Measurements from ENCODE around the gene S100Z.

S100Z gene

GRCh38 chr5:76943006-76943405 is 93.2 kb downstream of the S100Z start:
- TF ChIP-seq EGR1 (IDR thresholded peaks at IDR 0.05), result no peak
- no peak for TF ChIP-seq NFIC (IDR thresholded peaks at IDR 0.05)
- TF ChIP-seq RAD21 (IDR thresholded peaks at IDR 0.05; ENCODE audit: low read depth), result no peak
- TF ChIP-seq TEAD4 (IDR thresholded peaks at IDR 0.05), result no peak
- TF ChIP-seq CREB1 (IDR thresholded peaks at IDR 0.05; ENCODE audit: low read depth), result no peak
- no peak for TF ChIP-seq TAF1 (IDR thresholded peaks at IDR 0.05; ENCODE audit: low read depth)
- TF ChIP-seq ZBTB7A (IDR thresholded peaks at IDR 0.05; ENCODE audit: low read depth), result no peak
- no peak for TF ChIP-seq TCF12 (IDR thresholded peaks at IDR 0.05; ENCODE audit: low read depth)
- TF ChIP-seq YY1 (IDR thresholded peaks at IDR 0.05; ENCODE audit: low read depth), result no peak
- TF ChIP-seq MAX (IDR thresholded peaks at IDR 0.05), result no peak
- TF ChIP-seq FOXM1 (IDR thresholded peaks at IDR 0.05; ENCODE audit: borderline replicate concordance, low read depth), result no peak
- no peak for TF ChIP-seq REST (IDR thresholded peaks at IDR 0.05; ENCODE audit: low read depth)
- TF ChIP-seq USF1 (IDR thresholded peaks at IDR 0.05), result no peak
- no peak for TF ChIP-seq EP300 (IDR thresholded peaks at IDR 0.05; ENCODE audit: borderline replicate concordance)
- no peak for TF ChIP-seq CEBPB (IDR thresholded peaks at IDR 0.05)

- TF ChIP-seq TCF12 (IDR thresholded peaks at IDR 0.05; ENCODE audit: low read depth) (no peak), YY1 (IDR thresholded peaks at IDR 0.05; ENCODE audit: low read depth) (no peak), FOXM1 (IDR thresholded peaks at IDR 0.05; ENCODE audit: borderline replicate concordance, low read depth) (no peak), TEAD4 (IDR thresholded peaks at IDR 0.05) (no peak), EGR1 (IDR thresholded peaks at IDR 0.05) (no peak)
Observed at GRCh38 chr5:76944638-76945037, 94.8 kb downstream of the S100Z start.

GRCh38 chr5:76946090-76946489 is 96.3 kb downstream of the S100Z start:
- no peak for TF ChIP-seq USF1 (IDR thresholded peaks at IDR 0.05)
- TF ChIP-seq EGR1 (IDR thresholded peaks at IDR 0.05), result no peak
- TF ChIP-seq NFIC (IDR thresholded peaks at IDR 0.05), result no peak
- no peak for TF ChIP-seq MAX (IDR thresholded peaks at IDR 0.05)
- no peak for TF ChIP-seq TAF1 (IDR thresholded peaks at IDR 0.05; ENCODE audit: low read depth)
- no peak for TF ChIP-seq EP300 (IDR thresholded peaks at IDR 0.05; ENCODE audit: borderline replicate concordance)

- no peak for TF ChIP-seq REST (IDR thresholded peaks at IDR 0.05; ENCODE audit: low read depth)
- no peak for TF ChIP-seq CREB1 (IDR thresholded peaks at IDR 0.05; ENCODE audit: low read depth)
- TF ChIP-seq EP300 (IDR thresholded peaks at IDR 0.05; ENCODE audit: borderline replicate concordance), result no peak
- TF ChIP-seq ZBTB7A (IDR thresholded peaks at IDR 0.05; ENCODE audit: low read depth), result no peak
- no peak for TF ChIP-seq YY1 (IDR thresholded peaks at IDR 0.05; ENCODE audit: low read depth)
Observed at GRCh38 chr5:76947082-76947503, 97.3 kb downstream of the S100Z start.

- TF ChIP-seq TEAD4 (IDR thresholded peaks at IDR 0.05) (no peak), EGR1 (IDR thresholded peaks at IDR 0.05) (no peak), NFIC (IDR thresholded peaks at IDR 0.05) (no peak), EP300 (IDR thresholded peaks at IDR 0.05; ENCODE audit: borderline replicate concordance) (no peak), REST (IDR thresholded peaks at IDR 0.05; ENCODE audit: low read depth) (no peak), ZBTB7A (IDR thresholded peaks at IDR 0.05; ENCODE audit: low read depth) (no peak), TAF1 (IDR thresholded peaks at IDR 0.05; ENCODE audit: low read depth) (no peak), USF1 (IDR thresholded peaks at IDR 0.05) (no peak), MAX (IDR thresholded peaks at IDR 0.05) (no peak), TCF12 (IDR thresholded peaks at IDR 0.05; ENCODE audit: low read depth) (no peak)
Observed at GRCh38 chr5:76952795-76953536, 103.2 kb downstream of the S100Z start, which contains the start of gene CRHBP. Gene CRHBP, plus strand, starts transcription at chr5:76953045. Its CDS starts 90 bp downstream, at chr5:76953135.
